AG09319 (cell line): Measurements from ENCODE around the gene TMEM200A.

Experiments
- DNase-seq: peaks from one replicate; pipeline ENCODE4 v3.0.0-alpha.2; 2010; ENCODE audit warnings: low read depth; ENCODE audit errors: extremely low read depth
- CTCF ChIP-seq: IDR thresholded peaks from 2 replicates; pipeline ENCODE4 v1.5.1; 2011; ENCODE audit warnings: low read depth, mild to moderate bottlenecking, inconsistent platforms, low read length, moderate library complexity

Gene TMEM200A

GRCh38 chr6:130377371-130377770 is 11.6 kb downstream of the TMEM200A start:
- no peak for TF ChIP-seq CTCF
- DNase-seq = no peak

- DNase-seq = no peak
- TF ChIP-seq CTCF = no peak
Measured at GRCh38 chr6:130377915-130378314, 12.1 kb downstream of the TMEM200A start.

- no peak for DNase-seq
- TF ChIP-seq CTCF = no peak
Measured at GRCh38 chr6:130379223-130379622, 13.4 kb downstream of the TMEM200A start.

- no peak for TF ChIP-seq CTCF
- DNase-seq = no peak
Measured at GRCh38 chr6:130381012-130381411, 15.2 kb downstream of the TMEM200A start.

GRCh38 chr6:130381459-130382380 is 15.9 kb downstream of the TMEM200A start:
- TF ChIP-seq CTCF = no peak
- DNase-seq = no peak

GRCh38 chr6:130382872-130383490 is 17.2 kb downstream of the TMEM200A start:
- DNase-seq = no peak
- no peak for TF ChIP-seq CTCF

- TF ChIP-seq CTCF = no peak
- DNase-seq = no peak
Measured at GRCh38 chr6:130385064-130385695, 19.4 kb downstream of the TMEM200A start.
